SK-N-SH (cell line): ENCODE results near the gene ZNF282.

Experiments
- EP300 ChIP-seq, 2 experiments: IDR thresholded peaks; 2 replicates each; pipeline versions ENCODE4 v1.4.0 to v1.6.1; 2012; ENCODE audit warnings: borderline replicate concordance in 1 of 2, low read depth in 1 of 2, low read length in 1 of 2
- EZH2phosphoT487 ChIP-seq: fragments of 200-600 bp; sonication (generic); IDR thresholded peaks from 2 replicates; pipeline ENCODE4 v1.6.1; 2017; ENCODE audit warnings: low read depth, mixed run types, mild to moderate bottlenecking, antibody characterized with exemption, moderate library complexity, borderline replicate concordance
- FOSL2 ChIP-seq: IDR thresholded peaks from 2 replicates; pipeline ENCODE4 v1.4.0; 2012; ENCODE audit warnings: low read depth, mild to moderate bottlenecking, moderate library complexity, borderline replicate concordance
- FOXM1 ChIP-seq: IDR thresholded peaks from 2 replicates; pipeline ENCODE4 v1.4.0; 2012; ENCODE audit warnings: low read depth, mild to moderate bottlenecking
- SIN3A ChIP-seq: IDR thresholded peaks from 2 replicates; pipeline ENCODE4 v1.6.1; 2012; ENCODE audit warnings: low read depth, mild to moderate bottlenecking, low read length, moderate library complexity, borderline replicate concordance
- SMC3 ChIP-seq: IDR thresholded peaks from 2 replicates; pipeline ENCODE4 v1.6.1; 2012; ENCODE audit warnings: low read depth, low read length, improper control_type of control experiment
- TCF12 ChIP-seq: IDR thresholded peaks from 2 replicates; pipeline ENCODE4 v1.4.0; 2012
- TF ChIP-seq, protein P1 (sequence below): IDR thresholded peaks from 2 replicates; pipeline ENCODE4 v1.6.1; 2012; ENCODE audit warnings: mild to moderate bottlenecking, low read depth, low read length, moderate library complexity
- TF ChIP-seq, protein P2 (sequence below): fragments of 200-600 bp; sonication (generic); IDR thresholded peaks from 2 replicates; pipeline ENCODE4 v1.6.1; 2017; ENCODE audit warnings: antibody characterized with exemption, mild to moderate bottlenecking, moderate library complexity
- TF ChIP-seq, protein P3 (sequence below): IDR thresholded peaks from 2 replicates; pipeline ENCODE4 v1.4.0; 2012; ENCODE audit warnings: low read depth
- TF ChIP-seq, protein P4 (sequence below): fragments of 150-350 bp; IDR thresholded peaks from 2 replicates; pipeline ENCODE4 v1.6.1; 2017; ENCODE audit warnings: antibody characterized with exemption, low read length, low read depth, borderline replicate concordance

DNA sequence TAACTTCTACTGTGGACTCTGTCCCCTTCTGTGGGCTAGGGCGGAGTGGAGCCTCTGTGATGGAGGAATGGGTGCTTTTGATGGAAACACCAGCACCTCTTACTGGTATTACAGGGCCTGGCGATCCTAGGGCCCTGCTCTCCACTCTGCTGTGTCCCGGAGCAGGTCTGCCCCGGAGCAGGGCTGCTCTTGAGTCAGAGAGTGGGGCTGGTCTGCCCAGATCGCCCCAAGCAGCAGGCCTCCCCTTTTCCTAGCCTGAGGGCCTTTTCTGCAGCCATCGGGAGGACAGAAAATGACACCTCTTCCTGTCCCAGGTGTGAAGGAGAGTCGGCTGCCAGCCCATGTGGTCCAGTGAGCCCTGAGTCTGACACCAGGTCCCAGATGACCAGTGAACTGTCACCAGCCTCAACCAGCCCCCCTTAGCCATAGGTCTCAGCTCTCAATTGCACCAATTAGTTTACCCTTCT lies 1.4 kb downstream of the ZNF282 start:
- TF ChIP-seq, protein P1, sequence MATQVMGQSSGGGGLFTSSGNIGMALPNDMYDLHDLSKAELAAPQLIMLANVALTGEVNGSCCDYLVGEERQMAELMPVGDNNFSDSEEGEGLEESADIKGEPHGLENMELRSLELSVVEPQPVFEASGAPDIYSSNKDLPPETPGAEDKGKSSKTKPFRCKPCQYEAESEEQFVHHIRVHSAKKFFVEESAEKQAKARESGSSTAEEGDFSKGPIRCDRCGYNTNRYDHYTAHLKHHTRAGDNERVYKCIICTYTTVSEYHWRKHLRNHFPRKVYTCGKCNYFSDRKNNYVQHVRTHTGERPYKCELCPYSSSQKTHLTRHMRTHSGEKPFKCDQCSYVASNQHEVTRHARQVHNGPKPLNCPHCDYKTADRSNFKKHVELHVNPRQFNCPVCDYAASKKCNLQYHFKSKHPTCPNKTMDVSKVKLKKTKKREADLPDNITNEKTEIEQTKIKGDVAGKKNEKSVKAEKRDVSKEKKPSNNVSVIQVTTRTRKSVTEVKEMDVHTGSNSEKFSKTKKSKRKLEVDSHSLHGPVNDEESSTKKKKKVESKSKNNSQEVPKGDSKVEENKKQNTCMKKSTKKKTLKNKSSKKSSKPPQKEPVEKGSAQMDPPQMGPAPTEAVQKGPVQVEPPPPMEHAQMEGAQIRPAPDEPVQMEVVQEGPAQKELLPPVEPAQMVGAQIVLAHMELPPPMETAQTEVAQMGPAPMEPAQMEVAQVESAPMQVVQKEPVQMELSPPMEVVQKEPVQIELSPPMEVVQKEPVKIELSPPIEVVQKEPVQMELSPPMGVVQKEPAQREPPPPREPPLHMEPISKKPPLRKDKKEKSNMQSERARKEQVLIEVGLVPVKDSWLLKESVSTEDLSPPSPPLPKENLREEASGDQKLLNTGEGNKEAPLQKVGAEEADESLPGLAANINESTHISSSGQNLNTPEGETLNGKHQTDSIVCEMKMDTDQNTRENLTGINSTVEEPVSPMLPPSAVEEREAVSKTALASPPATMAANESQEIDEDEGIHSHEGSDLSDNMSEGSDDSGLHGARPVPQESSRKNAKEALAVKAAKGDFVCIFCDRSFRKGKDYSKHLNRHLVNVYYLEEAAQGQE, result no peak
- TF ChIP-seq, protein P2, sequence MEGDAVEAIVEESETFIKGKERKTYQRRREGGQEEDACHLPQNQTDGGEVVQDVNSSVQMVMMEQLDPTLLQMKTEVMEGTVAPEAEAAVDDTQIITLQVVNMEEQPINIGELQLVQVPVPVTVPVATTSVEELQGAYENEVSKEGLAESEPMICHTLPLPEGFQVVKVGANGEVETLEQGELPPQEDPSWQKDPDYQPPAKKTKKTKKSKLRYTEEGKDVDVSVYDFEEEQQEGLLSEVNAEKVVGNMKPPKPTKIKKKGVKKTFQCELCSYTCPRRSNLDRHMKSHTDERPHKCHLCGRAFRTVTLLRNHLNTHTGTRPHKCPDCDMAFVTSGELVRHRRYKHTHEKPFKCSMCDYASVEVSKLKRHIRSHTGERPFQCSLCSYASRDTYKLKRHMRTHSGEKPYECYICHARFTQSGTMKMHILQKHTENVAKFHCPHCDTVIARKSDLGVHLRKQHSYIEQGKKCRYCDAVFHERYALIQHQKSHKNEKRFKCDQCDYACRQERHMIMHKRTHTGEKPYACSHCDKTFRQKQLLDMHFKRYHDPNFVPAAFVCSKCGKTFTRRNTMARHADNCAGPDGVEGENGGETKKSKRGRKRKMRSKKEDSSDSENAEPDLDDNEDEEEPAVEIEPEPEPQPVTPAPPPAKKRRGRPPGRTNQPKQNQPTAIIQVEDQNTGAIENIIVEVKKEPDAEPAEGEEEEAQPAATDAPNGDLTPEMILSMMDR, result no peak
- TF ChIP-seq EP300 (IDR thresholded peaks at IDR 0.05; ENCODE audit: borderline replicate concordance in 1 of 2, low read depth in 1 of 2, low read length in 1 of 2) (no peak), EZH2phosphoT487 (no peak), SIN3A (no peak), FOSL2 (no peak), FOXM1 (no peak), TCF12 (no peak), SMC3 (no peak)
- TF ChIP-seq, protein P3, sequence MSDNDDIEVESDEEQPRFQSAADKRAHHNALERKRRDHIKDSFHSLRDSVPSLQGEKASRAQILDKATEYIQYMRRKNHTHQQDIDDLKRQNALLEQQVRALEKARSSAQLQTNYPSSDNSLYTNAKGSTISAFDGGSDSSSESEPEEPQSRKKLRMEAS, result no peak
- TF ChIP-seq, protein P4, sequence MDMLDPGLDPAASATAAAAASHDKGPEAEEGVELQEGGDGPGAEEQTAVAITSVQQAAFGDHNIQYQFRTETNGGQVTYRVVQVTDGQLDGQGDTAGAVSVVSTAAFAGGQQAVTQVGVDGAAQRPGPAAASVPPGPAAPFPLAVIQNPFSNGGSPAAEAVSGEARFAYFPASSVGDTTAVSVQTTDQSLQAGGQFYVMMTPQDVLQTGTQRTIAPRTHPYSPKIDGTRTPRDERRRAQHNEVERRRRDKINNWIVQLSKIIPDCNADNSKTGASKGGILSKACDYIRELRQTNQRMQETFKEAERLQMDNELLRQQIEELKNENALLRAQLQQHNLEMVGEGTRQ, result no peak
